Measurements from ENCODE around the gene UBE2V1. TPM values are rescaled to one million over a fixed set of nuclear protein-coding genes. Genes with fewer than 3 reads are reported as not detected.

Gene UBE2V1
- total and polyA plus RNA-seq, 2 of the 13 experiments (the other 11 are each of a cell fraction or from before 2014, with no cell fraction given): 81.3 to 132 TPM

DNA sequence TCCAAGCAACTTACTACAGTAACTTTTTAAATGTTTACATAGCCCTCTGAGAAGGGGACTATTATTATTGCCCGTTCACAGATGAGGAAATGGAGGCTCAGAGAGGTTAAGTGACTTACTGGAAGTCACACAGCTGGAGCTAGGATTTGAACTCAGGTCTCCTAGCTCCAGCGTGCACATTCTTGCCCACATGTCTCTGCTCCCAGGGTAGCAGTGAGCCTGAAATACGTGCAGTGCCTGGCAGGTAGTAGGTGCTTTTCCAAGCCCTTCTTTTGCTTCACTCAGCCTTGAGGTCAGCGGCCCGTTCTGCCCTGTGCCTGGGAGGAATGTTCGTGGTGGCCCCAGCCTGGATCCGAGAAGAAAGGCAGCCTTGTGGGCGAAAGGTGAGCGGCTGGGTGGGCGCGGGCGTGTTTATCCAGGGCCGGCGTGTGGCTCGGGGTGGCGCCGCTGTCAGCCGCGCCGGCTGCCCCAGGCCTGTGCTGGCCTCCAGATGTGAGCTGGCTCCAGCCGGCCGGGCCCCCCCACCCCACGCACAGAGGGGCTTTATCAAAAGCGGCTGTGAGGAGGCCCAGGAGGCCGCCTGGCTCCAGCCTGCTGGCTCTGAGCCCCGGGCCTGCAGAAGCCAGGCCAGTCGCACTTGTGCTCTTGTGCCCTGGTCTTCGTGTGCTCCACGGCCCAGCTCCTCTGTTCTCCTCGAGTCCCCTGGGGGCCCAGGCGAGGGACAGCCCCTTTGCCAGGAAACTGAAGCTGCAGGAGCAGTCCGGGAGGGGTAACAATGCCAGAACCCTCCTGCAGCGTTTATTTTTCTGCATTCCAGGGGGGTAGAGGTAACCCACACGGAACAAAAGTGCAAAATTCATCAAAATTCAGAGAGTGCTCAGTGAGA, 58.1 kb downstream of the UBE2V1 start (continued):
- TF ChIP-seq, protein P1, sequence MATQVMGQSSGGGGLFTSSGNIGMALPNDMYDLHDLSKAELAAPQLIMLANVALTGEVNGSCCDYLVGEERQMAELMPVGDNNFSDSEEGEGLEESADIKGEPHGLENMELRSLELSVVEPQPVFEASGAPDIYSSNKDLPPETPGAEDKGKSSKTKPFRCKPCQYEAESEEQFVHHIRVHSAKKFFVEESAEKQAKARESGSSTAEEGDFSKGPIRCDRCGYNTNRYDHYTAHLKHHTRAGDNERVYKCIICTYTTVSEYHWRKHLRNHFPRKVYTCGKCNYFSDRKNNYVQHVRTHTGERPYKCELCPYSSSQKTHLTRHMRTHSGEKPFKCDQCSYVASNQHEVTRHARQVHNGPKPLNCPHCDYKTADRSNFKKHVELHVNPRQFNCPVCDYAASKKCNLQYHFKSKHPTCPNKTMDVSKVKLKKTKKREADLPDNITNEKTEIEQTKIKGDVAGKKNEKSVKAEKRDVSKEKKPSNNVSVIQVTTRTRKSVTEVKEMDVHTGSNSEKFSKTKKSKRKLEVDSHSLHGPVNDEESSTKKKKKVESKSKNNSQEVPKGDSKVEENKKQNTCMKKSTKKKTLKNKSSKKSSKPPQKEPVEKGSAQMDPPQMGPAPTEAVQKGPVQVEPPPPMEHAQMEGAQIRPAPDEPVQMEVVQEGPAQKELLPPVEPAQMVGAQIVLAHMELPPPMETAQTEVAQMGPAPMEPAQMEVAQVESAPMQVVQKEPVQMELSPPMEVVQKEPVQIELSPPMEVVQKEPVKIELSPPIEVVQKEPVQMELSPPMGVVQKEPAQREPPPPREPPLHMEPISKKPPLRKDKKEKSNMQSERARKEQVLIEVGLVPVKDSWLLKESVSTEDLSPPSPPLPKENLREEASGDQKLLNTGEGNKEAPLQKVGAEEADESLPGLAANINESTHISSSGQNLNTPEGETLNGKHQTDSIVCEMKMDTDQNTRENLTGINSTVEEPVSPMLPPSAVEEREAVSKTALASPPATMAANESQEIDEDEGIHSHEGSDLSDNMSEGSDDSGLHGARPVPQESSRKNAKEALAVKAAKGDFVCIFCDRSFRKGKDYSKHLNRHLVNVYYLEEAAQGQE (IDR thresholded peaks at IDR 0.05; ENCODE audit: borderline replicate concordance in 1 of 2, low read depth in 1 of 2, low read length in 2 of 2): no peak
- TF ChIP-seq SRY (CRISPR knock-in tag; IDR thresholded peaks at IDR 0.05) (peak; percentile 54; the same call in 1 of the 2 replicates), U2AF2 (IDR thresholded peaks at IDR 0.05; ENCODE audit: low read depth, low read length) (no peak), SP1 (IDR thresholded peaks at IDR 0.05) (no peak), SP1 (CRISPR knock-in tag; IDR thresholded peaks at IDR 0.05) (0 out of 2 replicates have a peak, but pooled peaks have one; percentile 6), HNRNPLL (IDR thresholded peaks at IDR 0.05; ENCODE audit: low read depth, low read length, poor library complexity, severe bottlenecking) (peak; percentile 54), ZNF75D (CRISPR knock-in tag; IDR thresholded peaks at IDR 0.05; ENCODE audit: borderline replicate concordance) (no peak), ZNF570 (CRISPR knock-in tag; IDR thresholded peaks at IDR 0.05; ENCODE audit: borderline replicate concordance) (no peak), ZNF292 (CRISPR knock-in tag; IDR thresholded peaks at IDR 0.05; ENCODE audit: borderline replicate concordance, low read depth) (0 out of 2 replicates have a peak, but pooled peaks have one; percentile 49), U2AF1 (optimal IDR thresholded peaks at IDR 0.05; ENCODE audit: low read depth, low read length) (no peak)
- TF ChIP-seq, protein P2, sequence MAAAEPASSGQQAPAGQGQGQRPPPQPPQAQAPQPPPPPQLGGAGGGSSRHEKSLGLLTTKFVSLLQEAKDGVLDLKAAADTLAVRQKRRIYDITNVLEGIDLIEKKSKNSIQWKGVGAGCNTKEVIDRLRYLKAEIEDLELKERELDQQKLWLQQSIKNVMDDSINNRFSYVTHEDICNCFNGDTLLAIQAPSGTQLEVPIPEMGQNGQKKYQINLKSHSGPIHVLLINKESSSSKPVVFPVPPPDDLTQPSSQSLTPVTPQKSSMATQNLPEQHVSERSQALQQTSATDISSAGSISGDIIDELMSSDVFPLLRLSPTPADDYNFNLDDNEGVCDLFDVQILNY (CRISPR knock-in tag; conservative IDR thresholded peaks at IDR 0.05): no peak
- TF ChIP-seq, protein P3, sequence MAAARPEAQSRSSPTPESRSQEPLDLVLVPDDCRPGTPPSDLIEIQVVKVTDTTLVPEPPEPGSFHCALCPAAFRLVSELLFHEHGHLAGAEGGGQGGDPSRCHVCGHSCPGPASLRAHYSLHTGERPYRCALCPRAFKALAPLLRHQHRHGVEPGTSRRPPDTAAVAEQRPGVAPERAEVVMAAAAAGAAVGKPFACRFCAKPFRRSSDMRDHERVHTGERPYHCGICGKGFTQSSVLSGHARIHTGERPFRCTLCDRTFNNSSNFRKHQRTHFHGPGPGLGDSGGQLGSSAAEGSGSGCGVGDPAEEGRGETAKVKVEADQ (CRISPR knock-in tag; IDR thresholded peaks at IDR 0.05; ENCODE audit: borderline replicate concordance): 0 out of 2 replicates have a peak, but pooled peaks have one; percentile 71
- TF ChIP-seq, protein P4, sequence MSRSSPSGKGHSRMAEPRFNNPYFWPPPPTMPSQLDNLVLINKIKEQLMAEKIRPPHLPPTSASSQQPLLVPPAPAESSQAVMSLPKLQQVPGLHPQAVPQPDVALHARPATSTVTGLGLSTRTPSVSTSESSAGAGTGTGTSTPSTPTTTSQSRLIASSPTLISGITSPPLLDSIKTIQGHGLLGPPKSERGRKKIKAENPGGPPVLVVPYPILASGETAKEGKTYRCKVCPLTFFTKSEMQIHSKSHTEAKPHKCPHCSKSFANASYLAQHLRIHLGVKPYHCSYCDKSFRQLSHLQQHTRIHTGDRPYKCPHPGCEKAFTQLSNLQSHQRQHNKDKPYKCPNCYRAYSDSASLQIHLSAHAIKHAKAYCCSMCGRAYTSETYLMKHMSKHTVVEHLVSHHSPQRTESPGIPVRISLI (CRISPR knock-in tag; IDR thresholded peaks at IDR 0.05; ENCODE audit: borderline replicate concordance): peak; percentile 51; the same call in 1 of the 2 replicates
- TF ChIP-seq, protein P5, sequence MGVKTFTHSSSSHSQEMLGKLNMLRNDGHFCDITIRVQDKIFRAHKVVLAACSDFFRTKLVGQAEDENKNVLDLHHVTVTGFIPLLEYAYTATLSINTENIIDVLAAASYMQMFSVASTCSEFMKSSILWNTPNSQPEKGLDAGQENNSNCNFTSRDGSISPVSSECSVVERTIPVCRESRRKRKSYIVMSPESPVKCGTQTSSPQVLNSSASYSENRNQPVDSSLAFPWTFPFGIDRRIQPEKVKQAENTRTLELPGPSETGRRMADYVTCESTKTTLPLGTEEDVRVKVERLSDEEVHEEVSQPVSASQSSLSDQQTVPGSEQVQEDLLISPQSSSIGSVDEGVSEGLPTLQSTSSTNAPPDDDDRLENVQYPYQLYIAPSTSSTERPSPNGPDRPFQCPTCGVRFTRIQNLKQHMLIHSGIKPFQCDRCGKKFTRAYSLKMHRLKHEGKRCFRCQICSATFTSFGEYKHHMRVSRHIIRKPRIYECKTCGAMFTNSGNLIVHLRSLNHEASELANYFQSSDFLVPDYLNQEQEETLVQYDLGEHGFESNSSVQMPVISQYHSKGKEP (CRISPR knock-in tag; IDR thresholded peaks at IDR 0.05): no peak
- TF ChIP-seq, protein P6, sequence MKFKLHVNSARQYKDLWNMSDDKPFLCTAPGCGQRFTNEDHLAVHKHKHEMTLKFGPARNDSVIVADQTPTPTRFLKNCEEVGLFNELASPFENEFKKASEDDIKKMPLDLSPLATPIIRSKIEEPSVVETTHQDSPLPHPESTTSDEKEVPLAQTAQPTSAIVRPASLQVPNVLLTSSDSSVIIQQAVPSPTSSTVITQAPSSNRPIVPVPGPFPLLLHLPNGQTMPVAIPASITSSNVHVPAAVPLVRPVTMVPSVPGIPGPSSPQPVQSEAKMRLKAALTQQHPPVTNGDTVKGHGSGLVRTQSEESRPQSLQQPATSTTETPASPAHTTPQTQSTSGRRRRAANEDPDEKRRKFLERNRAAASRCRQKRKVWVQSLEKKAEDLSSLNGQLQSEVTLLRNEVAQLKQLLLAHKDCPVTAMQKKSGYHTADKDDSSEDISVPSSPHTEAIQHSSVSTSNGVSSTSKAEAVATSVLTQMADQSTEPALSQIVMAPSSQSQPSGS (CRISPR knock-in tag; IDR thresholded peaks at IDR 0.05): peak; percentile 48; the same call in 1 of the 2 replicates
- TF ChIP-seq, protein P7, sequence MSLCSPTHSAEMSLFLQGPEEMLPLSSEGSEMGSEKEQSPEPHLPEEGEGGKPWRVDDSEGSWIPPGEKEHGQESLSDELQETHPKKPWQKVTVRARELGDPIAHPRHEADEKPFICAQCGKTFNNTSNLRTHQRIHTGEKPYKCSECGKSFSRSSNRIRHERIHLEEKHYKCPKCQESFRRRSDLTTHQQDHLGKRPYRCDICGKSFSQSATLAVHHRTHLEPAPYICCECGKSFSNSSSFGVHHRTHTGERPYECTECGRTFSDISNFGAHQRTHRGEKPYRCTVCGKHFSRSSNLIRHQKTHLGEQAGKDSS (CRISPR knock-in tag; IDR thresholded peaks at IDR 0.05; ENCODE audit: borderline replicate concordance, low read depth): peak; percentile 74; the same call in 1 of the 2 replicates
